IMR-90 (cell line): Measurements from ENCODE around the gene KXD1.

ENCODE experiments used
- BHLHE40 ChIP-seq: fragments of 150-350 bp; IDR thresholded peaks from 2 replicates; pipeline ENCODE4 v1.6.1; 2016; ENCODE audit warnings: mild to moderate bottlenecking, low read depth, low read length
- CEBPB ChIP-seq: IDR thresholded peaks from 2 replicates; pipeline ENCODE4 v1.6.1; 2012; ENCODE audit warnings: low read depth, low read length, improper control_type of control experiment
- CTCF ChIP-seq: conservative IDR thresholded peaks from 2 replicates; pipeline ENCODE4 v1.5.1; 2012; ENCODE audit warnings: mild to moderate bottlenecking, low read depth, low read length, improper control_type of control experiment
- ELK1 ChIP-seq: fragments of 150-350 bp; IDR thresholded peaks from 2 replicates; pipeline ENCODE4 v1.6.1; 2016; ENCODE audit warnings: low read depth, mild to moderate bottlenecking, low read length, moderate library complexity, borderline replicate concordance
- FOS ChIP-seq: fragments of 150-350 bp; IDR thresholded peaks from 2 replicates; pipeline ENCODE4 v1.6.1; 2016; ENCODE audit warnings: low read depth, low read length
- MAFK ChIP-seq: IDR thresholded peaks from 2 replicates; pipeline ENCODE4 v1.6.1; 2012; ENCODE audit warnings: low read depth, low read length, improper control_type of control experiment
- POLR2A ChIP-seq: IDR thresholded peaks from 2 replicates; pipeline ENCODE4 v1.6.1; 2012; ENCODE audit warnings: mild to moderate bottlenecking, low read depth, low read length
- RFX5 ChIP-seq: IDR thresholded peaks from 2 replicates; pipeline ENCODE4 v1.8.0; 2012; ENCODE audit warnings: low read depth, mild to moderate bottlenecking, low read length, moderate library complexity
- SMC3 ChIP-seq: fragments of 150-350 bp; IDR thresholded peaks from 2 replicates; pipeline ENCODE4 v1.6.1; 2016; ENCODE audit warnings: low read depth, mild to moderate bottlenecking, antibody characterized with exemption, low read length, moderate library complexity
- USF2 ChIP-seq: fragments of 150-350 bp; IDR thresholded peaks from 2 replicates; pipeline ENCODE4 v1.6.1; 2017; ENCODE audit warnings: mild to moderate bottlenecking, antibody characterized with exemption, low read length, low read depth

GRCh38 chr19:18611327-18612050 lies 53.8 kb downstream of the KXD1 start:
- TF ChIP-seq CTCF (no peak), POLR2A (no peak), RFX5 (no peak), ELK1 (no peak), USF2 (no peak), CEBPB (no peak), MAFK (no peak), SMC3 (no peak), BHLHE40 (no peak), FOS (no peak)
